Coronary artery (tissue), 2 donors: Measurements from ENCODE around the gene SCGB2A2.

Experiments
- DNase-seq: peaks from one replicate; pipeline ENCODE4 v3.0.0-alpha.2; 2017; ENCODE audit warnings: low spot score
- H3K27ac ChIP-seq, 2 donors: fragments of 200-600 bp; sonication (generic); one replicate each; pipeline ENCODE4 v1.5.1; 2016 to 2019
- H3K4me3 ChIP-seq: fragments of 200-600 bp; sonication (generic); 2 replicates; pipeline ENCODE4 v1.5.1; 2016; ENCODE audit warnings: mild to moderate bottlenecking, moderate library complexity
- CTCF ChIP-seq: fragments of 200-600 bp; sonication (generic); IDR thresholded peaks from one replicate; pipeline ENCODE4 v1.5.1; 2019; ENCODE audit warnings: antibody characterized with exemption

SCGB2A2 gene

GRCh38 chr11:62269654-62270278 lies at the start of gene SCGB2A2:
TSS of gene SCGB2A2 (plus strand) at chr11:62270158. CDS start at chr11:62270217, 59 bp downstream.
- no peak for DNase-seq
- TF ChIP-seq CTCF, result no peak
- H3K27ac ChIP-seq, result no peak within 1 kb of the TSS
- H3K4me3 ChIP-seq, result no peak within 1 kb of the TSS

GRCh38 chr11:62221498-62221897 lies 48.5 kb upstream of the SCGB2A2 start:
- no peak for DNase-seq

GRCh38 chr11:62223095-62223494 lies 46.9 kb upstream of the SCGB2A2 start:
- DNase-seq, result no peak
- Histone ChIP-seq H3K27ac (no peak overlapping the region), H3K4me3 (no peak overlapping the region)
- TF ChIP-seq CTCF, result no peak

More at GRCh38 chr11:62221498-62221897, 48.5 kb upstream of the SCGB2A2 start:
- Histone ChIP-seq H3K27ac (no peak overlapping the region), H3K4me3 (no peak overlapping the region)
- no peak for TF ChIP-seq CTCF

- Histone ChIP-seq H3K4me3 (no peak overlapping the region), H3K27ac (no peak overlapping the region)
- DNase-seq, result no peak
- no peak for TF ChIP-seq CTCF
Observed at GRCh38 chr11:62233730-62234129, 36.2 kb upstream of the SCGB2A2 start.

GRCh38 chr11:62236187-62236586 lies 33.8 kb upstream of the SCGB2A2 start:
- H3K27ac ChIP-seq, result no peak overlapping the region
- DNase-seq, result no peak
- TF ChIP-seq CTCF, result no peak
- no peak overlapping the region for H3K4me3 ChIP-seq

- DNase-seq, result no peak
- no peak overlapping the region for H3K27ac ChIP-seq
- TF ChIP-seq CTCF, result no peak
- no peak overlapping the region for H3K4me3 ChIP-seq
Observed at GRCh38 chr11:62237499-62237898, 32.5 kb upstream of the SCGB2A2 start.

- TF ChIP-seq CTCF, result no peak
- no peak overlapping the region for H3K27ac ChIP-seq
- DNase-seq, result no peak
Observed at GRCh38 chr11:62238151-62238550, 31.8 kb upstream of the SCGB2A2 start.

More at GRCh38 chr11:62238151-62238550, 31.8 kb upstream of the SCGB2A2 start:
- no peak overlapping the region for H3K4me3 ChIP-seq
